ENCODE data around the gene TMEM168.

GRCh38 chr7:112784603-112785002 is 5.6 kb downstream of the TMEM168 start:
- TF ChIP-seq, protein P1, sequence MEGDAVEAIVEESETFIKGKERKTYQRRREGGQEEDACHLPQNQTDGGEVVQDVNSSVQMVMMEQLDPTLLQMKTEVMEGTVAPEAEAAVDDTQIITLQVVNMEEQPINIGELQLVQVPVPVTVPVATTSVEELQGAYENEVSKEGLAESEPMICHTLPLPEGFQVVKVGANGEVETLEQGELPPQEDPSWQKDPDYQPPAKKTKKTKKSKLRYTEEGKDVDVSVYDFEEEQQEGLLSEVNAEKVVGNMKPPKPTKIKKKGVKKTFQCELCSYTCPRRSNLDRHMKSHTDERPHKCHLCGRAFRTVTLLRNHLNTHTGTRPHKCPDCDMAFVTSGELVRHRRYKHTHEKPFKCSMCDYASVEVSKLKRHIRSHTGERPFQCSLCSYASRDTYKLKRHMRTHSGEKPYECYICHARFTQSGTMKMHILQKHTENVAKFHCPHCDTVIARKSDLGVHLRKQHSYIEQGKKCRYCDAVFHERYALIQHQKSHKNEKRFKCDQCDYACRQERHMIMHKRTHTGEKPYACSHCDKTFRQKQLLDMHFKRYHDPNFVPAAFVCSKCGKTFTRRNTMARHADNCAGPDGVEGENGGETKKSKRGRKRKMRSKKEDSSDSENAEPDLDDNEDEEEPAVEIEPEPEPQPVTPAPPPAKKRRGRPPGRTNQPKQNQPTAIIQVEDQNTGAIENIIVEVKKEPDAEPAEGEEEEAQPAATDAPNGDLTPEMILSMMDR (IDR thresholded peaks at IDR 0.05; ENCODE audit: insufficient read depth, low read depth, low read length), result no peak
- no peak for TF ChIP-seq EZH2 (IDR thresholded peaks at IDR 0.05; ENCODE audit: insufficient read depth, low read length)
